Common myeloid progenitor, CD34-positive (primary cell): ENCODE measurements around the gene KNSTRN.

ENCODE experiments used
- CTCF ChIA-PET: fragments of 350-600 bp; sonication (Branson Sonifier 250); formaldehyde crosslinking; loops from one replicate; lab custom pipeline; 2021; ENCODE audit warnings: antibody characterized with exemption; lab: Charles Lee
- POLR2A ChIA-PET: fragments of 350-600 bp; sonication (Branson Sonifier 250); formaldehyde crosslinking; loops from one replicate; lab custom pipeline; 2021; ENCODE audit warnings: antibody characterized with exemption; lab: Charles Lee
- DNase-seq, 3 donors: peaks; one replicate each; pipeline versions ENCODE4 v3.0.0 to v3.0.0-alpha.2; 2013
- H3K27ac ChIP-seq, 2 experiments: 1 replicate in 1 of 2; 2 replicates in 1 of 2; pipeline ENCODE4 v1.7.0; 2013; ENCODE audit warnings: inconsistent platforms in 2 of 2, low read length in 2 of 2, mild to moderate bottlenecking in 2 of 2, low read depth in 1 of 2, moderate library complexity in 1 of 2; ENCODE audit not compliant: severe bottlenecking in 2 of 2, insufficient read depth in 1 of 2, poor library complexity in 1 of 2
- H3K27me3 ChIP-seq, 5 experiments: replicated peaks in 2 of 5; 1 replicate in 3 of 5; 2 replicates in 2 of 5; pipeline versions ENCODE4 v1.6.1 to v1.7.0; 2013; ENCODE audit warnings: low read length in 4 of 5, mild to moderate bottlenecking in 2 of 5, moderate library complexity in 2 of 5, inconsistent platforms in 1 of 5; ENCODE audit not compliant: insufficient read depth in 5 of 5, control insufficient read depth in 4 of 5
- H3K36me3 ChIP-seq, 4 experiments: 1 replicate in 2 of 4; 2 replicates in 2 of 4; pipeline versions ENCODE4 v1.6.1 to v1.7.0; 2013; ENCODE audit warnings: low read length in 3 of 4, control low read depth in 1 of 4, mild to moderate bottlenecking in 1 of 4; ENCODE audit not compliant: control insufficient read depth in 4 of 4, insufficient read depth in 4 of 4
- H3K4me1 ChIP-seq, 4 experiments: 1 replicate in 3 of 4; 2 replicates in 1 of 4; pipeline versions ENCODE4 v1.6.1 to v1.7.1; 2013; ENCODE audit warnings: low read length in 3 of 4, mild to moderate bottlenecking in 3 of 4, control low read depth in 1 of 4, inconsistent platforms in 1 of 4, moderate library complexity in 1 of 4; ENCODE audit not compliant: control insufficient read depth in 4 of 4, insufficient read depth in 4 of 4; ENCODE audit errors: control extremely low read depth in 1 of 4
- H3K4me3 ChIP-seq, 7 experiments: 1 replicate in 4 of 7; 2 replicates in 3 of 7; pipeline versions ENCODE4 v1.5.1 to v1.7.0; 2013; ENCODE audit warnings: mild to moderate bottlenecking in 7 of 7, low read length in 6 of 7, moderate library complexity in 6 of 7, inconsistent platforms in 2 of 7, low read depth in 2 of 7, control low read depth in 1 of 7; ENCODE audit not compliant: insufficient read depth in 4 of 7, control insufficient read depth in 1 of 7; ENCODE audit errors: extremely low read depth in 1 of 7
- H3K9me3 ChIP-seq, 5 experiments: 1 replicate in 4 of 5; 2 replicates in 1 of 5; pipeline versions ENCODE4 v1.6.1 to v1.7.1; 2013; ENCODE audit warnings: low read length in 4 of 5, mild to moderate bottlenecking in 2 of 5, inconsistent platforms in 1 of 5, low read depth in 1 of 5, moderate library complexity in 1 of 5; ENCODE audit not compliant: control insufficient read depth in 4 of 5, insufficient read depth in 2 of 5; ENCODE audit errors: control extremely low read depth in 1 of 5
- WGBS: methylation state at CpG from one replicate; pipeline ENCODE4 v1.1.5; 2013; ENCODE audit not compliant: insufficient coverage; 5-methylcytosine and 5-hydroxymethylcytosine counted together

Gene KNSTRN

GRCh38 chr15:40336744-40337122 lies 45.8 kb upstream of the KNSTRN start:
- ChIA-PET CTCF (interaction anchor here (1.0 to 26.5 kb wide), 18 partner anchors 8 to 298 kb away, joined by 3 to 1099 read pairs (median 10); partner anchors contain the start of genes ANKRD63, INAFM2, PLCB2 and SRP14), POLR2A (interaction anchor here (0.7 to 2.8 kb wide), 8 partner anchors 9 to 58 kb away, joined by 3 to 27 read pairs (median 5); partner anchors contain the start of genes INAFM2 and PLCB2)
- Histone ChIP-seq H3K4me3 (peak overlapping the region in 4 of 7 experiments; percentile 33 to 61 (median 54)), H3K27ac (peak overlapping the region in 1 of 2 experiments; percentile 82), H3K36me3 (peaks cover 0 to 11% (median 0%) of the 10 kb centered on the region in 4 experiments), H3K9me3 (no peaks in the 10 kb centered on the region), H3K4me1 (peaks cover 8 to 82% (median 71%) of the 10 kb centered on the region in 4 experiments), H3K27me3 (no peaks in the 10 kb centered on the region)
- DNase-seq: peak; percentile 34 to 46 (median 35)
- WGBS: 4% methylated on average over 4 of the region's 5 CpGs

GRCh38 chr15:40337597-40337996 lies 44.9 kb upstream of the KNSTRN start:
- peaks cover 0 to 3% (median 0%) of the 10 kb centered on the region in 4 experiments for H3K36me3 ChIP-seq
- no peaks in the 10 kb centered on the region for H3K9me3 ChIP-seq
- CTCF ChIA-PET: interaction anchor here (0.5 to 26.5 kb wide), 20 partner anchors 9 to 296 kb away, joined by 3 to 1099 read pairs (median 10); partner anchors contain the start of genes ANKRD63, DISP2, INAFM2 and IVD
- peaks cover 8 to 73% (median 63%) of the 10 kb centered on the region in 4 experiments for H3K4me1 ChIP-seq
- peak overlapping the region in 1 of 7 experiments; percentile 42 for H3K4me3 ChIP-seq
- H3K27ac ChIP-seq: no peak overlapping the region
- POLR2A ChIA-PET: interaction anchor here (0.8 to 2.8 kb wide), 5 partner anchors 13 to 58 kb away, joined by 3 to 27 read pairs (median 4); partner anchors contain the start of gene INAFM2
- H3K27me3 ChIP-seq: no peaks in the 10 kb centered on the region
- WGBS: 75% methylated on average over 11 of the region's 19 CpGs
- no peak for DNase-seq

- H3K4me3 ChIP-seq: peak overlapping the region in 1 of 7 experiments; percentile 42
- H3K27me3 ChIP-seq: no peaks in the 10 kb centered on the region
- no peaks in the 10 kb centered on the region for H3K9me3 ChIP-seq
- no peaks in the 10 kb centered on the region for H3K36me3 ChIP-seq
- DNase-seq: peak; percentile 86 to 92 (median 92)
- POLR2A ChIA-PET: interaction anchor here (0.8 to 2.8 kb wide), 4 partner anchors 13 to 59 kb away, joined by 3 to 27 read pairs (median 8); partner anchors contain the start of gene INAFM2
- H3K4me1 ChIP-seq: peaks cover 5 to 71% (median 59%) of the 10 kb centered on the region in 4 experiments
- WGBS: 28% methylated on average over 8 of the region's 11 CpGs
- CTCF ChIA-PET: interaction anchor here (0.5 to 26.5 kb wide), 20 partner anchors 9 to 297 kb away, joined by 3 to 1099 read pairs (median 10); partner anchors contain the start of genes ANKRD63, DISP2, INAFM2 and IVD
- no peak overlapping the region for H3K27ac ChIP-seq
Observed at GRCh38 chr15:40338041-40338657, 44.4 kb upstream of the KNSTRN start.

DNA sequence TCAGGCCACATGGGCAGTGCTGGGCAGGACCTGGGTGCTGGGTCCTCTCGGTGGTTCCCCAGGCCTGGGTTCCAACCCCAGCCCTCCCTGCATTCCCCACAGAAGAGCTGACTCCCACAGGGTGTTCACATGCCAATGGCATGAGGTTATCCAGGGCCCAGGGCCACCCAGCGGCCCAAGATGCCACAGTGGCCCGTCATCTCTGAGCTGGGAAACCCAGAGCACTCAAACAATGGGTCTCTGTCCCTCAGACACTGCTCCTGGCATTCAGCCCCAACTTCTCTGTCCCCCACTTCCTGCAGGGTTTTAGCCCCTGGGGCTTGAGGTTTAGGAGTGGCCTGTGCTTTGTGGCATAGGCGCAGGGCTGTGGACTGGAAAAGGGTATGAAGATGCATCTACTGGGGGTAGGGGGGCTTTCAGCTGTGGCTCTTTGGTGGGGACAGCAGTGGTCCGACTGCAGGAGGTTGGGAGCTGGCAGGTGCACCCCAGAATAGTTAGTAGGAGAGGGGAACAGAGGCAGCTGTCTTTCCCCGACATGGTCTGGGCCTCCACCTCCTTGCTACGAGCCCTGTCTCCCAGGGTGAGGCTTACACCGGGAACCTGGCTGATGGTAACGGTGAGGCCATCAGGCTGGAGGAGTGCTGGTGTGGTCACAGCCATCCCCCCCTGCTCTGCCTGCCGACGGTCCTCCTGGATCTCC lies 43.5 kb upstream of the KNSTRN start:
- no peaks in the 10 kb centered on the region for H3K27me3 ChIP-seq
- no peak for DNase-seq
- peaks cover 5 to 71% (median 55%) of the 10 kb centered on the region in 4 experiments for H3K4me1 ChIP-seq
- H3K4me3 ChIP-seq: no peak overlapping the region
- H3K27ac ChIP-seq: no peak overlapping the region
- WGBS: 88% methylated on average over 9 of the region's 11 CpGs
- POLR2A ChIA-PET: interaction anchor here (2.8 kb wide), 1 partner anchor 16 kb away, joined by 27 read pairs; the partner anchor contains the start of gene INAFM2
- H3K9me3 ChIP-seq: no peaks in the 10 kb centered on the region
- CTCF ChIA-PET: interaction anchor here (1.4 to 26.5 kb wide), 14 partner anchors 9 to 121 kb away, joined by 4 to 1099 read pairs (median 40); partner anchors contain the start of genes ANKRD63, DISP2, INAFM2 and IVD
- H3K36me3 ChIP-seq: no peaks in the 10 kb centered on the region

DNA sequence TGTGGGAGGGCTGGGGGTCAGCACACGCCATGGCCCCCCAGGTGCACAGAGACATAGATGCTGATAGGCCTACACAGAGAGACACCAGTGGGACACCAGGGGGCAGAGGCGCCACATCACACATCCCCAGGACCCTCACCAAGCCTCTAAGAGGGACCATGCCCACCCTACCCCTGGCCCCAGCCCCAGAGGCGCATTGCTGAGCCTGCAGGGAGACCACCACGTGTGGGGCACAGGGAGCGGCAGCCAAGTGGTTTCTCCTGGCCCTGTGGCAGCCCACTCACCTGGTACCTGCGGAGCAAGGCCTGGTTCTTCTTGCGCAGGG lies 42.9 kb upstream of the KNSTRN start:
- POLR2A ChIA-PET: interaction anchor here (1.0 kb wide), 1 partner anchor 17 kb away, joined by 4 read pairs; no protein-coding TSS in a partner anchor
- CTCF ChIA-PET: interaction anchor here (1.4 to 26.5 kb wide), 12 partner anchors 11 to 84 kb away, joined by 4 to 1099 read pairs (median 85); partner anchors contain the start of genes ANKRD63, DISP2, INAFM2 and IVD
- Histone ChIP-seq H3K36me3 (no peaks in the 10 kb centered on the region), H3K4me3 (no peak overlapping the region), H3K9me3 (no peaks in the 10 kb centered on the region), H3K27ac (no peak overlapping the region), H3K4me1 (peaks cover 5 to 69% (median 52%) of the 10 kb centered on the region in 4 experiments), H3K27me3 (no peaks in the 10 kb centered on the region)
- DNase-seq: no peak
- 100% methylated on average over 6 of the region's 7 CpGs for WGBS

DNA sequence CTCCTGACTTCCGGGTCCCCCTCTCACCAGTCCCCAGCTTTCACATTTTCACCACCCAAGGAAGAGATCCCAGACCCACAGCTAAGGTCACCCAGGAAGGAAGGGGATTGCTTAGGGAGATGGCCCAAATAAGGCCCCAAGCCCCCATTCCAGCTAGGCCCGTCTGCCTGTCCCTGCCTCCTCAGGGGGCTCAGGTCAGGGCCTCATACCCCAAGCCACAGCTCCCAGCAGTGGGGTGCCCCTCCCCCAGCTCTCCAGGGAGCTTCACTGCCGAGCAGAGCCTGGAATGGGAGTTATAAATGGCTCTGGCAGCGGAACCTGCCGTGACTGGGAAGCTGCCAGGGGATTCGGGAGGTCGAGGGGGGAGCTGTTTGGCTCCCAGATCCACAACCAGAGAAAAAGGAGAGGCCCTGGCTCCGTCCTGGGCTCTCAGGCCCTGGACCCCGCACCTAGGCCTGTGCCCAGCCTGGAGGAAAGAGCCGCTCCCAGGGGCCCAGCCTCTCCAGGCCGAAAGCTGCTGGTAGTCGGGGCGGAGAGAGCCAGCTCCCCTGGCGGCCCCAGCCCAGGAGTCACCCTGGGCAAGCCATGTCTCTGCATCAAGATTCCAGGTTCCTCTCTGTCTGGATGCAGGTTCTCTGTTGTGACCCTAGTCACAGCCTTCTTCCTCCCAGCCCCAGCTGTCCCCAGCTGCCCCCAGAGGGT lies 42.3 kb upstream of the KNSTRN start:
- Histone ChIP-seq H3K9me3 (no peaks in the 10 kb centered on the region), H3K4me1 (peaks cover 2 to 65% (median 47%) of the 10 kb centered on the region in 4 experiments), H3K4me3 (peak overlapping the region in 1 of 7 experiments; percentile 7), H3K27ac (no peak overlapping the region), H3K27me3 (no peaks in the 10 kb centered on the region), H3K36me3 (no peaks in the 10 kb centered on the region)
- 93% methylated on average over 9 of the region's 14 CpGs for whole genome bisulfite sequencing
- ChIA-PET CTCF (interaction anchor here (1.0 to 26.5 kb wide), 13 partner anchors 10 to 84 kb away, joined by 3 to 1099 read pairs (median 58); partner anchors contain the start of genes ANKRD63, DISP2, INAFM2 and IVD), POLR2A (interaction anchor here (1.0 kb wide), 1 partner anchor 17 kb away, joined by 4 read pairs; no protein-coding TSS in a partner anchor)
- no peak for DNase-seq
